ENCODE measurements around the gene ADARB2. TPM values are rescaled to one million over a fixed set of nuclear protein-coding genes. Genes with fewer than 3 reads are reported as not detected.

Gene ADARB2
- total RNA-seq, 6 experiments from 2014 or later: not detected

- Mint-ChIP-seq H3K4me1 (ENCODE audit: low read depth) (no peaks in the 10 kb centered on the region), H3K27ac (no peak overlapping the region), H3K4me3 (no peak overlapping the region), H3K36me3 (ENCODE audit: low read depth) (peaks cover 5% of the 10 kb centered on the region; the same call in 1 of the 2 replicates), H3K27me3 (ENCODE audit: insufficient read depth) (no peaks in the 10 kb centered on the region; the same call in 1 of the 2 replicates), H3K9me3 (peaks cover 55% of the 10 kb centered on the region)
- no peak for DNase-seq
- TF ChIP-seq CTCF (IDR thresholded peaks at IDR 0.05): no peak
Measured at GRCh38 chr10:1366811-1367425, 370.4 kb downstream of the ADARB2 start.

- TF ChIP-seq CTCF (IDR thresholded peaks at IDR 0.05): no peak
- Mint-ChIP-seq H3K4me1 (ENCODE audit: low read depth) (no peaks in the 10 kb centered on the region), H3K4me3 (no peak overlapping the region), H3K27me3 (ENCODE audit: insufficient read depth) (no peaks in the 10 kb centered on the region; the same call in 1 of the 2 replicates), H3K36me3 (ENCODE audit: low read depth) (peaks cover 9% of the 10 kb centered on the region), H3K27ac (no peak overlapping the region), H3K9me3 (peaks cover 56% of the 10 kb centered on the region)
- DNase-seq: no peak
Measured at GRCh38 chr10:1366322-1366691, 371.0 kb downstream of the ADARB2 start.

GRCh38 chr10:1365540-1366321 is 371.6 kb downstream of the ADARB2 start:
- no peak overlapping the region for H3K27ac Mint-ChIP-seq
- H3K4me3 Mint-ChIP-seq: no peak overlapping the region
- peaks cover 9% of the 10 kb centered on the region for H3K36me3 Mint-ChIP-seq (ENCODE audit: low read depth)
- no peak for DNase-seq
- no peaks in the 10 kb centered on the region for H3K4me1 Mint-ChIP-seq (ENCODE audit: low read depth)
- no peak for TF ChIP-seq CTCF (IDR thresholded peaks at IDR 0.05)
- H3K27me3 Mint-ChIP-seq (ENCODE audit: insufficient read depth): no peaks in the 10 kb centered on the region; the same call in 1 of the 2 replicates
- peaks cover 56% of the 10 kb centered on the region for H3K9me3 Mint-ChIP-seq

GRCh38 chr10:1364151-1364910 is 373.0 kb downstream of the ADARB2 start:
- peaks cover 9% of the 10 kb centered on the region for H3K36me3 Mint-ChIP-seq (ENCODE audit: low read depth)
- DNase-seq: no peak
- H3K9me3 Mint-ChIP-seq: peaks cover 53% of the 10 kb centered on the region
- H3K27ac Mint-ChIP-seq: no peak overlapping the region
- no peak for TF ChIP-seq CTCF (IDR thresholded peaks at IDR 0.05)
- no peaks in the 10 kb centered on the region for H3K4me1 Mint-ChIP-seq (ENCODE audit: low read depth)
- H3K4me3 Mint-ChIP-seq: no peak overlapping the region
- no peaks in the 10 kb centered on the region; the same call in 1 of the 2 replicates for H3K27me3 Mint-ChIP-seq (ENCODE audit: insufficient read depth)

GRCh38 chr10:1363446-1364121 is 373.7 kb downstream of the ADARB2 start:
- H3K9me3 Mint-ChIP-seq: peaks cover 53% of the 10 kb centered on the region
- peaks cover 3% of the 10 kb centered on the region for H3K27me3 Mint-ChIP-seq (ENCODE audit: insufficient read depth)
- no peak for DNase-seq
- H3K4me3 Mint-ChIP-seq: no peak overlapping the region
- no peak for TF ChIP-seq CTCF (IDR thresholded peaks at IDR 0.05)
- H3K36me3 Mint-ChIP-seq (ENCODE audit: low read depth): peaks cover 9% of the 10 kb centered on the region
- H3K4me1 Mint-ChIP-seq (ENCODE audit: low read depth): no peaks in the 10 kb centered on the region
- H3K27ac Mint-ChIP-seq: no peak overlapping the region

All from HFFc6 (cell line).